Stimulated activated memory B cell treated with anti-CD40 and anti-IgM and Interleukin-4, amounts not matched to agents 10 μg/mL and 1 μg/mL and 100 μg/mL, for 72 hours (primary cell): ENCODE results near the gene AARS1.
"Not testable (repeated sequence)": the region's sequence is repeated elsewhere in the genome, so short reads cannot be mapped to it uniquely, and the experiment has no call there.

Experiments used
- ATAC-seq: fragments of 150-1000 bp; cut with Tn5 transposase; 2 replicates; pipeline ENCODE4 v1.10.0; 2021
- H3K27ac Mint-ChIP-seq: one replicate; pipeline ENCODE4 v1.8.0; 2022; ENCODE audit warnings: mild to moderate bottlenecking, mixed read lengths
- H3K27me3 Mint-ChIP-seq: one replicate; pipeline ENCODE4 v1.8.0; 2022; ENCODE audit warnings: mixed read lengths
- H3K36me3 Mint-ChIP-seq: one replicate; pipeline ENCODE4 v1.8.0; 2022; ENCODE audit warnings: mixed read lengths
- H3K4me1 Mint-ChIP-seq: one replicate; pipeline ENCODE4 v1.8.0; 2022; ENCODE audit warnings: mixed read lengths
- H3K4me3 Mint-ChIP-seq: one replicate; pipeline ENCODE4 v1.8.0; 2022; ENCODE audit warnings: mild to moderate bottlenecking, moderate library complexity, mixed read lengths
- H3K9me3 Mint-ChIP-seq: one replicate; pipeline ENCODE4 v1.8.0; 2022; ENCODE audit warnings: mixed read lengths

Gene AARS1

DNA sequence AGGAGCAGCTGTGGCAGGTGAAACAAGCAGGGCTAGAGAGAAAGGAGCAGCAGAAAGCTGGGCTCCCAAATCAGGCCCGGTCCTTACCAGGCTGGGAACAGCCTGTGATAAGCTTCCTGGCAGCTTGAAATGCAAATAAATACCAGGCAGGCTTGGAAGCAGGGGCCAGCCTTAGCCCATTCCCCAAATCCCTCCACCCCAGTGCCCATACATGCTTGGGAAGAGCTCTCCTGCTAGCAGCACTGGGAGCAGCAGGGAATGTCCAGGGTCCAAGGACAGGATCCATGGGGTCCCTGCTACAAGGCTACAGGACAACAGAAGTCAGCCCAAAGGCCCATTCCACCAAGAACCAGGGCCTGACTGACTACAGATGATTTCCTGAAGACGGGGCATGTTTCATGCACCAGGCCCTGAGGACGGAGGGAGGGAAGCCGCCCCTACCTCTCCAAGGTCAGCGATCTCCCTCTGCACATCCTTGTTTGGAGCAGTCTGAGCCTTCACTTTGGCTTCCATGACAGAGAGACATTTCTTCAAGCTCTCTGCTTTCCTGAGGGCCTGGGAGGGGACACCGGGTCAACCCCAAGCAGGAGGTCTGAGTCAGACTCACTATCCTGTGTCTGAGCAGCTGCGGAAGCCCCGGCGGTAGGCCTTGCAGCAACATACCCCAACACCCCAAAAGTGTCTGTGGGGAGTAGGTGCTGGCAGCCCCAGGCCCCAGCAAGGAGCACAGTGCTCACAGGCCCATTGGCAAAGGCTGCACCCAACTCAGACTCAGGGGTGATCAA, 34.9 kb downstream of the AARS1 start:
- ATAC-seq = no peak
- Mint-ChIP-seq H3K27me3 (no peaks in the 10 kb centered on the region), H3K4me3 (no peak overlapping the region), H3K4me1 (peaks cover 9% of the 10 kb centered on the region), H3K9me3 (no peaks in the 10 kb centered on the region), H3K36me3 (peaks cover 16% of the 10 kb centered on the region), H3K27ac (no peak overlapping the region)

DNA sequence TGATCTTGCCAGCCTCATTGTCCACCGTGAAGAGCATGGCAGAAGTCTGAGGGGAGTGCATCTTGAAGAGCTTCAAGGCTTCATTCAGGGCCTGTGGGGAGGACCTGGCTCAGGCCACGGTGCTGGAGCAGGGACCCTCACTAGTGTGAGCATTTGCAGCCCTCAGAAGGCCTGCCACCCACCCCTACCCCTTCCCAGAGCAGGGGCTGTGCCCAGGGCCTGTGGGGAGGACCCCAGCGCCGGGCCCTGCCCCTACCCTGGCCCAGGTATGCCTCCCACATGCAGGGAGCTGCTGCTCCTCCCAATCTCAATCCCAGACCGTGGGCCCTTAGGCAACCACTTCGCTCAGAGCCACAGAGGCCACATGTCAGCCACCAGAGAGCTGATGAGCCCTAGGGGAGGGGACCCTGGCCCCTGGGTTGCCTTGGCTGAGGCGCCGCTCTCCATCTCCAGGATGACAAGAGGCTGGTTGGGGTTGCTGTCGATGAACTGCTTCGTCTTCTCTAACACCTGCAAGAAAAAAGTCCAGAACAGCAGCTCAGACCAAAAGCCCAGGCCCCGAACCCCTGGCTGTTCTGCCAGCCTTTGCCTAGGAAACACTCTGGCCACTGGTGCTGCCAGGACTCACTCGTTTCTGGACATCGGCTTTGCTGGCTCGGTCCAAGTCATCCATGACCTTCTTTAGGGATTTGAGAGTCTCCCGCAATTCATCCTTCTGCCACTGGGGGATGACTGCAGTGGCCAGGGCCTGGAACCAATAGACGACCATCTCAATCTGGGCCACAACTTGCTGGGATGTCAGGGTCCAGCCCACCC, 35.8 kb downstream of the AARS1 start:
- Mint-ChIP-seq H3K9me3 (no peaks in the 10 kb centered on the region), H3K27me3 (no peaks in the 10 kb centered on the region), H3K4me3 (no peak overlapping the region), H3K4me1 (peaks cover 10% of the 10 kb centered on the region), H3K27ac (no peak overlapping the region), H3K36me3 (peaks cover 9% of the 10 kb centered on the region)
- ATAC-seq = no peak

DNA sequence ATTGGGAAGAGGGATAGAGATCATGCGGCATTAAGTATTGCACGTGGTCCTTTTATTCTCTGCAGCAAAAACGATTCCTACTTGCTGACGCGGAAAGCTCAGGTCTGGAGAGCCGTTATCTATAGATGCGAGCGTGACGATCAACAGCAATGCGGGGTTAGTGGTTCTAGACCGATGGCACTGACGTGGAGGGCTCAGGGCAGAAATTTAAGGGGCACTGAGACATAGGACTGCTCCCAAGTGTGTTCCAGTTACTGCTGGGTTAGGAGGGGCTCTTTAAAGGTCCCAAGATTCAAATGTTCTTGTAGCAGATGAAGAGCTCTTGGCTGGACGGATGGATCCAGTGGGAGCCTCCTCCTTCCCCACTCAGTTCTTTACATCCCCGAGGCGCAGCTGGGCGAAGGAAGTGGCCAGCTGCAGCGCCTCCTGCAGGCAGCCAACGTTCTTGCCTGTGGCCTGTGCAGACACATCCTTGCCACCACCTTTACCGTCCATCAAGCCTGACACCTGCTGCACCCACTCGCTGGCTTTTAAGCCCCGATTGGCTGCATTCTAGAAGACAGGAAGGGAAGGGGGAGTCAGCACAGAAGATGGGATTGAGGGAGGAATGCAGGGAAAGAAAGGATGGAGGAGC, 36.8 kb downstream of the AARS1 start:
- peak overlapping the region; percentile 69 for H3K27ac Mint-ChIP-seq
- H3K27me3 Mint-ChIP-seq = no peaks in the 10 kb centered on the region
- H3K36me3 Mint-ChIP-seq = no peaks in the 10 kb centered on the region
- H3K4me1 Mint-ChIP-seq = peaks cover 10% of the 10 kb centered on the region
- no peak for ATAC-seq
- H3K4me3 Mint-ChIP-seq = no peak overlapping the region
- no peaks in the 10 kb centered on the region for H3K9me3 Mint-ChIP-seq

DNA sequence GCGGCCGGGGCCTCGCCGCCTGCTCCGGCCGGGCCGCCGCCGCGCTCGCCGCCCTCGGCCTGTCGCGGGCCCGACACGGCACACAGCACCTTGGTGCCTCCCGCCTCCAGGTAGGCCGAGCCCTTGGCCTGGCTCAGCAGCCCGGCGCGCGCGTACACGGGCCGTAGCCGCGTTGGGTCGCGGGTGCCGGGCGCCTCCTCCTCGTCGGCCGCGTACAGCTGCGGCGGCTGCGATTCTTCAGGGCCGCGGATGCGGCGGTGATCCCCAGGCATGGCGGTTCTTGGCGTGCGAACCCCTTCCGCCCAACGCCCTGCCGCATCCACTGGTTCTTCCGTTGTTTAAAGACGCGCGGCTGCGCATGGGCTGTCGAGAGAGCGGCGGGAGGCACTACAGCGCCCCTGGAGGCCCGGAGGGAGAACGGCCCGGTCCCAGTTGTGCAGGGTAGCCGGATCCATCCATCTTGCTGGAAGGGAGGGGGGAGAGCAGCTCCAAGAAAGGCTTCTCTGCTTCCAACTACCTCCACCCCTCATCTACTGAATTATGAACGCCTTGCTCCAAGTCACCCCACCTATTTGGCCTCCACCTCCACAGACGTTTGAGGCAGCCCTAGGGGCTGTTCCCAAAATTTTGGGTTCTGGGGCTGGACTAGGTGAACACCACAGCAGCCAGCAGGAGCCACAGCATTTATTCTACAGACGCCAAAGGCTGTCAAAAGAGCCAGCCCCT, 37.5 kb downstream of the AARS1 start, which contains the start of gene EXOSC6:
EXOSC6 (minus strand) TSS at position 312 of the 726 bp plus-strand sequence; CDS start at position 272, 40 bp downstream.
- Mint-ChIP-seq H3K4me3 (peak within 1 kb of the TSS; percentile 77), H3K27ac (peak within 1 kb of the TSS; percentile 72), H3K36me3 (no peaks in the 10 kb centered on the region), H3K27me3 (no peaks in the 10 kb centered on the region), H3K4me1 (peaks cover 10% of the 10 kb centered on the region), H3K9me3 (no peaks in the 10 kb centered on the region)
- peak; percentile 96 for ATAC-seq

- peak; percentile 74 for ATAC-seq
- H3K9me3 Mint-ChIP-seq = no peaks in the 10 kb centered on the region
- H3K27ac Mint-ChIP-seq = peak overlapping the region; percentile 72
- no peaks in the 10 kb centered on the region for H3K36me3 Mint-ChIP-seq
- H3K4me3 Mint-ChIP-seq = peak overlapping the region; percentile 77
- H3K27me3 Mint-ChIP-seq = no peaks in the 10 kb centered on the region
- peaks cover 10% of the 10 kb centered on the region for H3K4me1 Mint-ChIP-seq
Observed at GRCh38 chr16:70250748-70251628, 38.3 kb downstream of the AARS1 start.

- not testable (repeated sequence) for ATAC-seq, H3K9me3 Mint-ChIP-seq, H3K27ac Mint-ChIP-seq, H3K36me3 Mint-ChIP-seq, H3K4me1 Mint-ChIP-seq, H3K27me3 Mint-ChIP-seq
- H3K4me3 Mint-ChIP-seq = peak overlapping the region; percentile 18
Observed at GRCh38 chr16:70249697-70250096, 39.6 kb downstream of the AARS1 start.

DNA sequence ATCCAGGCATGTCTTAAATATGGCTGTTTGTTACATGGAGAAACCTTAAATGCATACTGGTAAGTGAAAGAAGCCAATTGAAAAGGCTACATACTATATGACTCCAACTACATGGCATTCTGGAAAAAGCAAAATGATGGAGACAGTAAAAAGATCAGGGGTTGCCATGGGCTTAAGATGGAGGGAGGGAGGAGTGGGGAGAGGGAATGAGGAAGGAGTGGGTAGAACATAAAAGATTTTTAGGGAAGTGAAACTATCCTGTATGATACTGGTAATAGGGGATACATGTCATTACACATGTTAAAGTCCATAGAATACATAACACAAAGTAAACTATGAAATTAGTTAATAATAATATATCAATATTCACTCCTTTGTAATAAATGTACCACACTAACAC, 50.5 kb downstream of the AARS1 start:
- peaks cover 10% of the 10 kb centered on the region for H3K4me1 Mint-ChIP-seq
- not testable (repeated sequence) for H3K4me3 Mint-ChIP-seq, H3K9me3 Mint-ChIP-seq, ATAC-seq, H3K27me3 Mint-ChIP-seq, H3K27ac Mint-ChIP-seq
- H3K36me3 Mint-ChIP-seq = peaks cover 12% of the 10 kb centered on the region

DNA sequence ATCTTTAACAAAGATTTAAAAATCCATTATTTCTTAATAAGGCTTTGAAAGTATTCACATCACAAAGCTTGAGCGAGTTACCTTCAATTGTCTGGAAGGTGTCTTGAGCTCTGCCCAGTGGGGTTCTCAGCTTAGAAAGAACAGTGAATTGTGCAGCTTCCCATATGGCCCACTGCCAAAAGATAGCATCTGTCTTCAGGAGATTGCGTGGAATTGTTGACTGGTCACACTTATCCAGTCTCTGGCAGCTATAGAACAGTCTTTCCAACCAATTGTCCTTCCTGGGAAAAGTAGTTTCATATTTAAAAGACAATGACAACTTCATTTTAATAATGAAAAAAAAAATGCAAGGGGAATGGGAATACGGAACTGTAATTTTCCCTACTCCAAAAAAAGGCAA, 57.5 kb downstream of the AARS1 start:
- H3K27ac Mint-ChIP-seq, H3K4me3 Mint-ChIP-seq, H3K9me3 Mint-ChIP-seq, ATAC-seq, H3K4me1 Mint-ChIP-seq, H3K27me3 Mint-ChIP-seq: not testable (repeated sequence)
- H3K36me3 Mint-ChIP-seq = peaks cover 21% of the 10 kb centered on the region

GRCh38 chr16:70226024-70226423, 63.3 kb downstream of the AARS1 start:
- not testable (repeated sequence) for H3K4me3 Mint-ChIP-seq, H3K27me3 Mint-ChIP-seq, H3K9me3 Mint-ChIP-seq, H3K27ac Mint-ChIP-seq, H3K4me1 Mint-ChIP-seq, ATAC-seq
- peaks cover 40% of the 10 kb centered on the region for H3K36me3 Mint-ChIP-seq

- H3K36me3 Mint-ChIP-seq = peaks cover 43% of the 10 kb centered on the region
- not testable (repeated sequence) for H3K27ac Mint-ChIP-seq
Observed at GRCh38 chr16:70225430-70225829, 63.9 kb downstream of the AARS1 start.

DNA sequence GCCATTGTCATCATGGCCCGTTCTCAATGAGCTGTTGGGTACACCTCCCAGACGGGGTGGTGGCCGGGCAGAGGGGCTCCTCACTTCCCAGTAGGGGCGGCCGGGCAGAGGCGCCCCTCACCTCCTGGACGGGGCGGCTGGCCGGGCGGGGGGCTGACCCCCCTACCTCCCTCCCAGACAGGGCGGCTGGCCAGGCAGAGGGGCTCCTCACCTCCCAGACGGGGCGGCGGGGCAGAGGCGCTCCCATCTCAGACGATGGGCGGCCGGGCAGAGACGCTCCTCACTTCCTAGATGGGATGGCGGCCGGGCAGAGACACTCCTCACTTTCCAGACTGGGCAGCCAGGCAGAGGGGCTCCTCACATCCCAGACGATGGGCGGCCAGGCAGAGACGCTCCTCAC, 64.7 kb downstream of the AARS1 start:
- H3K4me1 Mint-ChIP-seq, H3K4me3 Mint-ChIP-seq, H3K9me3 Mint-ChIP-seq, ATAC-seq, H3K27me3 Mint-ChIP-seq, H3K27ac Mint-ChIP-seq: not testable (repeated sequence)
- H3K36me3 Mint-ChIP-seq = peaks cover 43% of the 10 kb centered on the region

More at GRCh38 chr16:70225430-70225829, 63.9 kb downstream of the AARS1 start:
- not testable (repeated sequence) for H3K9me3 Mint-ChIP-seq, ATAC-seq, H3K4me3 Mint-ChIP-seq, H3K4me1 Mint-ChIP-seq, H3K27me3 Mint-ChIP-seq

GRCh38 chr16:70223971-70224513, 65.3 kb downstream of the AARS1 start:
- H3K27ac Mint-ChIP-seq, H3K9me3 Mint-ChIP-seq, H3K4me1 Mint-ChIP-seq, H3K27me3 Mint-ChIP-seq, H3K4me3 Mint-ChIP-seq, ATAC-seq: not testable (repeated sequence)
- H3K36me3 Mint-ChIP-seq = peaks cover 43% of the 10 kb centered on the region

- Mint-ChIP-seq H3K27ac (peak overlapping the region; percentile 17), H3K36me3 (peaks cover 45% of the 10 kb centered on the region)
- ATAC-seq, H3K4me1 Mint-ChIP-seq, H3K27me3 Mint-ChIP-seq, H3K4me3 Mint-ChIP-seq, H3K9me3 Mint-ChIP-seq: not testable (repeated sequence)
Observed at GRCh38 chr16:70223216-70223615, 66.1 kb downstream of the AARS1 start.

DNA sequence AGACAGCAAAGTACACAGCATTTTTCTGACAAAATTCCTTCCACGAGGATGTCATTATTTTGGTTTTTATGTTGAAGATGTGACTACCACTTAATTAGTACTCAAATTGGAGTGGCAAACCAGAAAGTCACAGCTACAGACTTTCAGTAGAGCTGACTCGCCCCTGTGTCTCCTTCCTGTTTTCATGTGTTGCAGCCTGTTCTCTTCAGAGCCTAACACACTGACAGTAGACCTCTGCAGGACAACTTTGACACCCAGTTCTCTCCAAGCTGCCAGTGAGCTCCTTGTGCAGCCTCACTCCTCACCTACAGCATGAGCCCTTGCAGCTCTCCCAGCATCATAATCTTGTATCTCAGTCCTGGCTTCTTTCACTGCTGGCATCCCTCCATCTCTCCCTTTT, 66.7 kb downstream of the AARS1 start:
- H3K4me3 Mint-ChIP-seq, H3K4me1 Mint-ChIP-seq, ATAC-seq, H3K9me3 Mint-ChIP-seq, H3K27me3 Mint-ChIP-seq: not testable (repeated sequence)
- Mint-ChIP-seq H3K36me3 (peaks cover 45% of the 10 kb centered on the region), H3K27ac (peak overlapping the region; percentile 17)
